Suprapubic skin (tissue), 3 donors: ENCODE results near the gene HBS1L.

ENCODE experiments used
- POLR2AphosphoS5 ChIP-seq, 3 donors: sonication (generic); formaldehyde crosslinking; IDR thresholded peaks; one replicate each; pipeline ENCODE4 v1.6.1; 2017; ENCODE audit warnings: antibody characterized with exemption in 3 of 3
- TF ChIP-seq, protein P1 (sequence below), 2 donors: fragments of 200-600 bp in 1 of 2; fragments of 450-650 bp in 1 of 2; sonication (generic) in 1 of 2; IDR thresholded peaks; one replicate each; pipeline ENCODE4 v1.5.1; 2016 to 2019; ENCODE audit warnings: antibody characterized with exemption in 2 of 2, mild to moderate bottlenecking in 1 of 2, moderate library complexity in 1 of 2

DNA sequence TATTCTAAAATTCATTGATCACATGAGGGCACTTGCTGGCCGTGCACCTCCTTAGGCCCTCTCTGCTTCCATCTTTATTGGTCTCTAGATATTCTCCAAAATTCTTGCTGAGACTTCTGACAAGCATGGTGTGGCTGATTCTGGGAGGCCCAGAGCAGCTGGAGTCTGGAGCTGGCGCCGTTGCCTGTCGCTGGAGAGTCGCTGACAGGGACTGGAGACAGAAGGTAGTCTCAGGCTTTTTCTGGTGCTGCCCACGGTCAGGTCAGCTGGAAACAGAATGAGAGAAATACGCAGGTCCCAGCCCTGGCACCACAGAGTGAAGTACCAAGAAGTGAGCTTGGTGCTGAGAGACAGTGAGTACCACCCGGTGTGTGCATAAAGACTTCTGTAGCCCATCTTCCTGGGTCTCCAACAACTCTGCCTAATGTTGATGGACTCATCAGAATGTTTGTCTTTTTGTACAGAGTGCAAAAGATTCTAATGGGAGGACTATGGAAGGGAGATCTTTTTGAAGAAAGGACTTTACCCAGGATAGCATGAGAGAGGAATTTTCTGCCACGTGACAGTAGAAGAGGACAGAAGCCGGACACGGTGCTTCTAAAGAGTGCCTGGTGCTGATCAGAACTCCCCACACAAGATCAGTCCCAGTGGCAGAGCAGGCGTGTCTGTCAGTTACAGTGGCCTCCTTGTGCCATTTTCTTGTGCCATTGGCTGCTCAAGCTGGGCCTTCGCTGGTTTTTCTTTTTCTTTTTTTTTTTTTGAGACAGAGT lies 102.9 kb downstream of the HBS1L start:
- no peak for TF ChIP-seq POLR2AphosphoS5 (IDR thresholded peaks at IDR 0.05)
- TF ChIP-seq, protein P1, sequence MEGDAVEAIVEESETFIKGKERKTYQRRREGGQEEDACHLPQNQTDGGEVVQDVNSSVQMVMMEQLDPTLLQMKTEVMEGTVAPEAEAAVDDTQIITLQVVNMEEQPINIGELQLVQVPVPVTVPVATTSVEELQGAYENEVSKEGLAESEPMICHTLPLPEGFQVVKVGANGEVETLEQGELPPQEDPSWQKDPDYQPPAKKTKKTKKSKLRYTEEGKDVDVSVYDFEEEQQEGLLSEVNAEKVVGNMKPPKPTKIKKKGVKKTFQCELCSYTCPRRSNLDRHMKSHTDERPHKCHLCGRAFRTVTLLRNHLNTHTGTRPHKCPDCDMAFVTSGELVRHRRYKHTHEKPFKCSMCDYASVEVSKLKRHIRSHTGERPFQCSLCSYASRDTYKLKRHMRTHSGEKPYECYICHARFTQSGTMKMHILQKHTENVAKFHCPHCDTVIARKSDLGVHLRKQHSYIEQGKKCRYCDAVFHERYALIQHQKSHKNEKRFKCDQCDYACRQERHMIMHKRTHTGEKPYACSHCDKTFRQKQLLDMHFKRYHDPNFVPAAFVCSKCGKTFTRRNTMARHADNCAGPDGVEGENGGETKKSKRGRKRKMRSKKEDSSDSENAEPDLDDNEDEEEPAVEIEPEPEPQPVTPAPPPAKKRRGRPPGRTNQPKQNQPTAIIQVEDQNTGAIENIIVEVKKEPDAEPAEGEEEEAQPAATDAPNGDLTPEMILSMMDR (IDR thresholded peaks at IDR 0.05), result no peak
